SU-DHL-6 (cell line): ENCODE measurements around the gene SAMD7.

Experiments used
- CTCF ChIP-seq: fragments of 200-600 bp; sonication (generic); IDR thresholded peaks from one replicate; pipeline ENCODE4 v1.5.1; 2017; ENCODE audit warnings: antibody characterized with exemption, mild to moderate bottlenecking, low read length, moderate library complexity; ENCODE audit not compliant: insufficient read depth, poor library complexity, severe bottlenecking
- EZH2phosphoT487 ChIP-seq: fragments of 200-600 bp; sonication (generic), shearing (Covaris generic); conservative IDR thresholded peaks from 2 replicates; pipeline ENCODE4 v1.6.1; 2018; ENCODE audit warnings: mild to moderate bottlenecking, antibody characterized with exemption, low read length, moderate library complexity, mixed read lengths

- no peak for TF ChIP-seq CTCF
- TF ChIP-seq EZH2phosphoT487, result no peak
Measured at GRCh38 chr3:169865176-169865767, 46.1 kb upstream of the SAMD7 start.
